CD4-positive, alpha-beta T cell treated with Interleukin-15 for 4 hours (primary cell): ENCODE measurements around the gene ZFP3.
"Not testable (repeated sequence)": the region's sequence is repeated elsewhere in the genome, so short reads cannot be mapped to it uniquely, and the experiment has no call there.

Experiments used
- DNase-seq: peaks from one replicate; pipeline ENCODE4 v3.0.0-alpha.2; 2020; ENCODE audit warnings: low spot score

Gene ZFP3

DNA sequence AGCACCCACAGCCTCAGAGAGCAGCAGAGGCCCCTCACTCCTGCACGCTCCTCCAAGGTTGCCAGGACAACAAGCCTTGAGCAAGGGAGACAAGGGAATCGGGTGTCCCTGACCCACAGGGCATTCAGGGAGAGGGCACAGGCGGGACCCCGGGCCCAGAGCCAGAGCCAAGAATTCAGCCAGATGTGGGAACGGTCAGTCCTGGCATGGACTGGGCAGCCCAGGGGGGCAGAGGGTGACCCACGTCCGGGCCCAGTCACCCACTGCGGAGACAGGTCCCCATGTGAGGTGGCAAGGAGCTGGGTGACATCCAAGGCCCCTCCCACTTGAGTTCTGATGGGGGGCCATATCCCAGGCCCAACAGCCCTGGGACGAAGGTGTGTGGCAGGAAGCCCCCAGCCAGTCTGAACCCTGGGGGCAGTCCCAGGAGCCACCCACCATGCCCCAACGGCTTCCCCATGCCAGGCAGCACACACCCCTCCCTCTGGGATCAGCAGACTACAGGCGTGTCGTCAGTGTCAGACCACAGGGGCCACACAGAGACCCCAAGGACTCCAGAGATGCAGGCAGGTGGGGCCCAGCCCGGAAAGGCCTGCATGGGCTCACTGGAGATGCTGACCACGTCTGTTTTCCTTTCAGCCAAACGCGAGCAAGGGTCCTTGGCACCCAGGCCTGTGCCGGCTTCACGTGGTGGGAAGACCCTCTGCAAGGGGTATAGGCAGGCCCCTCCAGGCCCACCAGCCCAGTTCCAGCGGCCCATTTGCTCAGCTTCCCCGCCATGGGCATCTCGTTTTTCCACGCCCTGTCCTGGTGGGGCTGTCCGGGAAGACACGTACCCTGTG is 60.6 kb downstream of the ZFP3 start:
- no peak for DNase-seq

DNA sequence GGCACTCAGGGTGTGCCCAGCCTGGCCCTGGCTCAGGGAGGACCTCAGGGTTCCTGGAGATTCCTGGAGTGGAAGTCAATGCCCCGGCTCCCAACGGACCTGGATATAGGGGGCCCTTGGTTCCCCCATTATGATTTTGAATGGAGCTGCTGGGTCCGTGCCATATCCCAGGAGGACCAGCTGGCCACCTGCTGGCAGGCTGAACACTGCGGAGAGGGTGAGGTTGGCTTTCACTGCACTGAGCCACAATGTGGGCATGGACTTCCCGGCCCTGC is 61.1 kb downstream of the ZFP3 start:
- DNase-seq: no peak

DNA sequence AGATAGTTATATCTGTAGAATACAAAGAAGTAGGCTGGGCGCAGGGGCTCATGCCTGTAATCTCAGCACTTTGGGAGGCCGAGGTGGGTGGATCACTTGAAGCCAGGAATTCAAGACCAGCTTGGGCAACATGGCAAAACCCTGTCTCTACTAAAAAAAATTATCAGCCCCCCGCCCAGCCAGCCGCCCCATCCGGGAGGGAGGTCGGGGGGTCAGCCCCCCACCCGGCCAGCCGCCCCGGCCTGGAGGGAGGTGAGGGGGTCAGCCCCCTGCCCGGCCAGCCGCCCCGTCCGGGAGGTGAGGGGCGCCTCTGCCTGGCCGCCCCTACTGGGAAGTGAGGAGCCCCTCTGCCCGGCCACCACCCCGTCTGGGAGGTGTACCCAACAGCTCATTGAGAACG is 64.6 kb downstream of the ZFP3 start:
- not testable (repeated sequence) for DNase-seq
